ENCODE measurements around the gene APBA3.
A peak's percentile ranks its signal among the peaks of the same experiment; 100 is the strongest.

The APBA3 gene

GRCh38 chr19:3780786-3781304 lies 19.4 kb upstream of the APBA3 start:
- H3K4me1 Mint-ChIP-seq: peaks cover 15% of the 10 kb centered on the region
- H3K9me3 Mint-ChIP-seq: peaks cover 24% of the 10 kb centered on the region
- ATAC-seq: no peak
- peaks cover 15% of the 10 kb centered on the region for H3K36me3 Mint-ChIP-seq
- H3K27me3 Mint-ChIP-seq: peaks cover 22% of the 10 kb centered on the region
- no peak overlapping the region for H3K27ac Mint-ChIP-seq
- no peak overlapping the region for H3K4me3 Mint-ChIP-seq

GRCh38 chr19:3778899-3779723 lies 17.6 kb upstream of the APBA3 start:
- Mint-ChIP-seq H3K36me3 (peaks cover 15% of the 10 kb centered on the region), H3K4me3 (no peak overlapping the region), H3K27ac (no peak overlapping the region), H3K9me3 (peaks cover 24% of the 10 kb centered on the region), H3K27me3 (peaks cover 20% of the 10 kb centered on the region), H3K4me1 (no peaks in the 10 kb centered on the region)
- no peak for ATAC-seq

GRCh38 chr19:3778104-3778867 lies 16.8 kb upstream of the APBA3 start:
- H3K4me1 Mint-ChIP-seq: no peaks in the 10 kb centered on the region

GRCh38 chr19:3776479-3777040 lies 15.1 kb upstream of the APBA3 start:
- H3K4me3 Mint-ChIP-seq: no peak overlapping the region
- peaks cover 9% of the 10 kb centered on the region for H3K27me3 Mint-ChIP-seq
- no peaks in the 10 kb centered on the region for H3K4me1 Mint-ChIP-seq
- H3K27ac Mint-ChIP-seq: no peak overlapping the region
- H3K9me3 Mint-ChIP-seq: peaks cover 13% of the 10 kb centered on the region
- no peak for ATAC-seq
- H3K36me3 Mint-ChIP-seq: peaks cover 3% of the 10 kb centered on the region

More at GRCh38 chr19:3778104-3778867, 16.8 kb upstream of the APBA3 start:
- peaks cover 20% of the 10 kb centered on the region for H3K27me3 Mint-ChIP-seq
- no peak overlapping the region for H3K4me3 Mint-ChIP-seq
- peaks cover 24% of the 10 kb centered on the region for H3K9me3 Mint-ChIP-seq
- peaks cover 15% of the 10 kb centered on the region for H3K36me3 Mint-ChIP-seq
- ATAC-seq: peak; percentile 25
- H3K27ac Mint-ChIP-seq: no peak overlapping the region

GRCh38 chr19:3775831-3776230 lies 14.3 kb upstream of the APBA3 start:
- Mint-ChIP-seq H3K4me1 (no peaks in the 10 kb centered on the region), H3K27me3 (peaks cover 9% of the 10 kb centered on the region), H3K36me3 (peaks cover 6% of the 10 kb centered on the region), H3K4me3 (no peak overlapping the region), H3K9me3 (peaks cover 10% of the 10 kb centered on the region), H3K27ac (no peak overlapping the region)
- ATAC-seq: no peak

GRCh38 chr19:3775374-3775711 lies 13.9 kb upstream of the APBA3 start:
- peaks cover 9% of the 10 kb centered on the region for H3K27me3 Mint-ChIP-seq
- peaks cover 10% of the 10 kb centered on the region for H3K9me3 Mint-ChIP-seq
- no peak overlapping the region for H3K27ac Mint-ChIP-seq
- H3K4me3 Mint-ChIP-seq: no peak overlapping the region
- ATAC-seq: no peak
- H3K4me1 Mint-ChIP-seq: no peaks in the 10 kb centered on the region
- H3K36me3 Mint-ChIP-seq: peaks cover 6% of the 10 kb centered on the region

- H3K4me3 Mint-ChIP-seq: no peak overlapping the region
- peaks cover 10% of the 10 kb centered on the region for H3K36me3 Mint-ChIP-seq
- H3K4me1 Mint-ChIP-seq: no peaks in the 10 kb centered on the region
- H3K27me3 Mint-ChIP-seq: peaks cover 9% of the 10 kb centered on the region
- no peak overlapping the region for H3K27ac Mint-ChIP-seq
- peaks cover 10% of the 10 kb centered on the region for H3K9me3 Mint-ChIP-seq
- no peak for ATAC-seq
Measured at GRCh38 chr19:3774621-3775373, 13.3 kb upstream of the APBA3 start.

- H3K9me3 Mint-ChIP-seq: peaks cover 10% of the 10 kb centered on the region
- no peak overlapping the region for H3K4me3 Mint-ChIP-seq
- no peak for ATAC-seq
- H3K36me3 Mint-ChIP-seq: peaks cover 16% of the 10 kb centered on the region
- peaks cover 9% of the 10 kb centered on the region for H3K27me3 Mint-ChIP-seq
- no peak overlapping the region for H3K27ac Mint-ChIP-seq
- no peaks in the 10 kb centered on the region for H3K4me1 Mint-ChIP-seq
Measured at GRCh38 chr19:3773814-3774515, 12.5 kb upstream of the APBA3 start.

GRCh38 chr19:3771906-3772455 lies 10.5 kb upstream of the APBA3 start, which contains the start of gene RAX2:
TSS of gene RAX2 (minus strand) at chr19:3772228. CDS start at chr19:3771742, 486 bp downstream.
- no peak within 1 kb of the TSS for H3K27ac Mint-ChIP-seq

GRCh38 chr19:3771000-3771905 lies 9.8 kb upstream of the APBA3 start:
- Mint-ChIP-seq H3K36me3 (peaks cover 41% of the 10 kb centered on the region), H3K9me3 (peaks cover 4% of the 10 kb centered on the region), H3K4me1 (peaks cover 5% of the 10 kb centered on the region), H3K4me3 (no peak overlapping the region), H3K27me3 (peaks cover 9% of the 10 kb centered on the region), H3K27ac (no peak overlapping the region)
- no peak for ATAC-seq

More at GRCh38 chr19:3771906-3772455, 10.5 kb upstream of the APBA3 start, which contains the start of gene RAX2:
- Mint-ChIP-seq H3K4me3 (no peak within 1 kb of the TSS), H3K9me3 (peaks cover 10% of the 10 kb centered on the region), H3K36me3 (peaks cover 34% of the 10 kb centered on the region), H3K4me1 (no peaks in the 10 kb centered on the region), H3K27me3 (peaks cover 9% of the 10 kb centered on the region)
- ATAC-seq: no peak

GRCh38 chr19:3770136-3770999 lies 8.9 kb upstream of the APBA3 start:
- Mint-ChIP-seq H3K4me3 (no peak overlapping the region), H3K27ac (no peak overlapping the region), H3K4me1 (peaks cover 6% of the 10 kb centered on the region), H3K9me3 (no peaks in the 10 kb centered on the region), H3K27me3 (peaks cover 9% of the 10 kb centered on the region), H3K36me3 (peaks cover 43% of the 10 kb centered on the region)
- no peak for ATAC-seq

GRCh38 chr19:3769494-3769893 lies 8.0 kb upstream of the APBA3 start:
- no peak for ATAC-seq
- peaks cover 6% of the 10 kb centered on the region for H3K4me1 Mint-ChIP-seq
- H3K36me3 Mint-ChIP-seq: peaks cover 43% of the 10 kb centered on the region
- no peaks in the 10 kb centered on the region for H3K9me3 Mint-ChIP-seq
- no peak overlapping the region for H3K27ac Mint-ChIP-seq
- no peak overlapping the region for H3K4me3 Mint-ChIP-seq
- H3K27me3 Mint-ChIP-seq: peaks cover 6% of the 10 kb centered on the region

Measured in stimulated activated memory B cell treated with anti-CD40 and anti-IgM and Interleukin-4, amounts not matched to agents 10 μg/mL and 1 μg/mL and 100 μg/mL, for 72 hours (primary cell).